Neural crest cell (in vitro differentiated cells): ENCODE measurements around the gene CHRNA1. TPM values are rescaled to one million over a fixed set of nuclear protein-coding genes. Genes with fewer than 3 reads are reported as not detected.
A peak's percentile ranks its signal among the peaks of the same experiment; 100 is the strongest.

Experiments
- DNase-seq: peaks from one replicate; pipeline ENCODE4 v3.0.0; 2021; ENCODE audit warnings: low read depth, mixed read lengths, low spot score
- H3K27ac Mint-ChIP-seq: one replicate; pipeline ENCODE4 v1.8.0; 2021; ENCODE audit warnings: mild to moderate bottlenecking, mixed read lengths; ENCODE audit not compliant: unreplicated experiment
- H3K27me3 Mint-ChIP-seq: 2 replicates; pipeline ENCODE4 v1.8.0; 2021; ENCODE audit warnings: low read depth, mild to moderate bottlenecking, mixed read lengths
- H3K36me3 Mint-ChIP-seq: 2 replicates; pipeline ENCODE4 v1.8.0; 2021; ENCODE audit warnings: low read depth, mild to moderate bottlenecking, mixed read lengths
- H3K4me1 Mint-ChIP-seq: 2 replicates; pipeline ENCODE4 v1.8.0; 2021; ENCODE audit warnings: mixed read lengths
- H3K4me3 Mint-ChIP-seq: one replicate; pipeline ENCODE4 v1.8.0; 2021; ENCODE audit warnings: mild to moderate bottlenecking, mixed read lengths
- H3K9me3 Mint-ChIP-seq: 2 replicates; pipeline ENCODE4 v1.8.0; 2021; ENCODE audit warnings: mixed read lengths
- CTCF ChIP-seq: fragments of 200-600 bp; sonication (generic); conservative IDR thresholded peaks from 2 replicates; pipeline ENCODE4 v1.5.0; 2021; ENCODE audit warnings: antibody characterized with exemption, mild to moderate bottlenecking
- total RNA-seq: library from RNA; stranded (reverse); gene quantifications from 2 replicates; pipeline ENCODE4 v1.2.1, GENCODE V29; 2021

Gene CHRNA1
- total RNA-seq, 1 donor from 2014 or later: not detected

GRCh38 chr2:174699993-174700766 is 64.1 kb downstream of the CHRNA1 start:
- Mint-ChIP-seq H3K4me1 (peaks cover 4% of the 10 kb centered on the region), H3K27ac (no peak overlapping the region), H3K36me3 (no peaks in the 10 kb centered on the region), H3K4me3 (no peak overlapping the region), H3K27me3 (peaks cover 28% of the 10 kb centered on the region), H3K9me3 (no peaks in the 10 kb centered on the region)
- TF ChIP-seq CTCF: peak; percentile 80
- peak; percentile 28 for DNase-seq

Other genes with a start within 250 kb of the CHRNA1 start
- 19.2 and 20.1 TPM in 2 replicates for gene WIPF1, start 166.7 kb downstream of the CHRNA1 start, total RNA-seq
- gene CHN1, start 240.9 kb upstream of the CHRNA1 start, total RNA-seq: 58.7 and 61.0 TPM in 2 replicates